Upper lobe of left lung (tissue), 6 donors: Measurements from ENCODE around the gene ZBTB8OS. TPM values are rescaled to one million over a fixed set of nuclear protein-coding genes. Genes with fewer than 3 reads are reported as not detected.

ENCODE experiments used
- ATAC-seq, 2 donors: fragments of 200-7000 bp; cut with Tn5 transposase; one replicate each; pipeline ENCODE4 v1.9.1; 2022; ENCODE audit warnings: mild to moderate bottlenecking in 2 of 2, moderate library complexity in 2 of 2; ENCODE audit not compliant: low FRiP score in 2 of 2
- DNase-seq, 2 donors: peaks; one replicate each; pipeline ENCODE4 v3.0.0-alpha.2; 2019 to 2020
- H3K27ac ChIP-seq, 4 donors: fragments of 200-600 bp; sonication (generic); one replicate each; pipeline ENCODE4 v1.5.1; 2016 to 2019
- H3K27me3 ChIP-seq, 4 donors: fragments of 200-600 bp; sonication (generic); one replicate each; pipeline ENCODE4 v1.5.1; 2017 to 2019
- H3K36me3 ChIP-seq, 4 donors: fragments of 200-600 bp; sonication (generic); one replicate each; pipeline ENCODE4 v1.5.1; 2016 to 2019
- H3K4me1 ChIP-seq, 4 donors: fragments of 200-600 bp; sonication (generic); one replicate each; pipeline ENCODE4 v1.5.1; 2018 to 2019
- H3K4me3 ChIP-seq, 4 donors: fragments of 200-600 bp; sonication (generic); one replicate each; pipeline ENCODE4 v1.5.1; 2017 to 2019; ENCODE audit warnings: mild to moderate bottlenecking in 2 of 4, moderate library complexity in 1 of 4
- H3K9me3 ChIP-seq, 4 donors: fragments of 200-600 bp; sonication (generic); one replicate each; pipeline ENCODE4 v1.5.1; 2018 to 2019
- CTCF ChIP-seq, 6 experiments: fragments of 450-650 bp in 4 of 6; fragments of 200-600 bp in 2 of 6; sonication (generic) in 2 of 6; IDR thresholded peaks; one replicate each; pipeline ENCODE4 v1.5.1; 2016 to 2019; ENCODE audit warnings: antibody characterized with exemption in 6 of 6
- EP300 ChIP-seq, 4 donors: sonication (generic); formaldehyde crosslinking; IDR thresholded peaks; one replicate each; pipeline ENCODE4 v1.5.1; 2017; ENCODE audit warnings: antibody characterized with exemption in 4 of 4, control low read depth in 2 of 4
- POLR2A ChIP-seq, 4 donors: fragments of 450-650 bp; IDR thresholded peaks; one replicate each; pipeline ENCODE4 v1.5.1; 2016 to 2017; ENCODE audit warnings: antibody characterized with exemption in 4 of 4, mild to moderate bottlenecking in 2 of 4
- POLR2AphosphoS5 ChIP-seq, 2 donors: sonication (generic); formaldehyde crosslinking; IDR thresholded peaks; one replicate each; pipeline ENCODE4 v1.5.1; 2017; ENCODE audit warnings: antibody characterized with exemption in 2 of 2
- WGBS, 2 donors: methylation state at CpG; one replicate each; pipeline ENCODE4 v1.1.5; 2017 to 2018; 5-methylcytosine and 5-hydroxymethylcytosine counted together
- small RNA-seq, 4 donors: library from RNA; depleted of rRNA; stranded (forward); fragments of <200 nt; gene quantifications; one replicate each; pipeline ENCODE3, GENCODE V24; 2016
- total RNA-seq, 6 donors: library from RNA; depleted of rRNA in 4 of 6; stranded (reverse); fragments of >200 nt in 4 of 6; gene quantifications; one replicate each; pipeline versions ENCODE4 v1.1.0 to v1.2.1, GENCODE V29; 2016 to 2021
- donor health status: DM: no; HTN: no; CAD: no; lungs with moderate emphysema.
- donor health status: DM: no; HTN: yes; CAD: no; lungs with severe emphysema.

ZBTB8OS gene
- total RNA-seq, 6 donors from 2014 or later, result 24.4 to 43.9 (median 37.3) TPM

- WGBS, 2 donors, result 80 to 85% methylated on average over 2 of the region's 2 CpGs
- peaks cover 0 to 46% (median 1%) of the 10 kb centered on the region in 4 donors for H3K36me3 ChIP-seq
- H3K4me3 ChIP-seq, result no peak overlapping the region
- H3K27ac ChIP-seq, result no peak overlapping the region
- TF ChIP-seq POLR2AphosphoS5 (IDR thresholded peaks at IDR 0.05), result no peak
- TF ChIP-seq POLR2A (IDR thresholded peaks at IDR 0.05), result no peak
- TF ChIP-seq EP300 (IDR thresholded peaks at IDR 0.05), result no peak
- TF ChIP-seq CTCF (IDR thresholded peaks at IDR 0.05), result no peak
- no peak for ATAC-seq
- no peak for DNase-seq
- no peaks in the 10 kb centered on the region for H3K27me3 ChIP-seq
- no peaks in the 10 kb centered on the region for H3K4me1 ChIP-seq
- no peaks in the 10 kb centered on the region for H3K9me3 ChIP-seq
These were observed 50.3 kb downstream of the ZBTB8OS start for GRCh38 chr1:32600034-32600433.

DNA sequence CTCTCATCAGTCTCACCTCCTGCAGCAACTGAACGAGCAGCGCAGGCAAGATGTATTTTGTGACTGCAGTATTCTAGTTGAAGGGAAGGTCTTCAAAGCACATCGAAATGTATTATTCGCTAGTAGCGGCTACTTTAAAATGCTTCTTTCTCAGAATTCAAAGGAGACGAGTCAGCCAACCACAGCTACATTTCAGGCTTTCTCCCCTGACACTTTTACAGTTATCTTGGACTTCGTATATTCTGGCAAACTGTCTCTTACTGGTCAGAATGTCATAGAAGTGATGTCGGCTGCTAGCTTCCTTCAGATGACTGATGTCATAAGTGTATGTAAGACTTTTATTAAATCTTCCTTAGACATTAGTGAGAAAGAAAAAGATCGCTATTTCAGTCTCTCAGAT, 57.4 kb downstream of the ZBTB8OS start:
- Histone ChIP-seq H3K4me3 (no peak overlapping the region), H3K9me3 (no peaks in the 10 kb centered on the region), H3K27me3 (no peaks in the 10 kb centered on the region), H3K36me3 (peaks cover 4 to 58% (median 6%) of the 10 kb centered on the region in 4 donors), H3K4me1 (no peaks in the 10 kb centered on the region), H3K27ac (no peak overlapping the region)
- TF ChIP-seq EP300 (IDR thresholded peaks at IDR 0.05) (no peak), POLR2A (IDR thresholded peaks at IDR 0.05) (no peak), POLR2AphosphoS5 (IDR thresholded peaks at IDR 0.05) (no peak), CTCF (IDR thresholded peaks at IDR 0.05) (no peak)
- DNase-seq, result no peak
- WGBS, 2 donors, result 94 to 96% methylated on average over 9 of the region's 9 CpGs
- no peak for ATAC-seq

DNA sequence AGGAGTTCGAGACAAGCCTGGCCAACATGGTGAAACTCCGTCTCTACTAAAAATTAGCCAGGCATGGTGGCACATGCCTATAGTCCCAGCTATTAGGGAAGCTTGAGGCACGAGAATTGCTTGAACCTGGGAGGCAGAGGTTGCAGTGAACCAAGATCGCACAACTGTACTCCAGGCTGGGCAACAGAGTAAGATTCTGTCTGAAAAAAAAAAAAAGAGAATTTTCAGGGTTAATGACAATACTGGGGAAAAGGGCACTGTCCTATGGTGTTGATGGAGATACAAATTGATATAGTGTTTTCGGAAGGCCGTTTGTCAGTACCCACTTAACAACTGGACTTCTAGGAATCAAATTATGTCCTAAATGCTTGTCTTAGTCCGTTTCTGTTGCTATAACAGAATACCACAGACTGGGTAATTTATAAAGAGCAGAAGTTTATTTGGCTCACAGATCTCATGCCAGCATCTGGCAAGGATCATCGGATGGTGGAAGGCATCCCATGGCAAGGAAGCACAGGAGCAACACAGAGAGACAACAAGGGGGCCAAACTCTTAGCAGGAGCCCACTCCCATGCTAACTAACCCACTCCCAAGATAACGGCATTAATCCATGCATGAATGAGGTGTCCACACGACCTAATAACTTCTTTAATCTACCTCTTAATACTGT, 69.9 kb downstream of the ZBTB8OS start:
- 87 to 89% methylated on average over 10 of the region's 10 CpGs for WGBS, 2 donors
- Histone ChIP-seq H3K4me3 (no peak overlapping the region), H3K27ac (no peak overlapping the region), H3K27me3 (no peaks in the 10 kb centered on the region), H3K9me3 (no peaks in the 10 kb centered on the region), H3K4me1 (no peaks in the 10 kb centered on the region), H3K36me3 (no peaks in the 10 kb centered on the region)
- no peak for DNase-seq
- TF ChIP-seq CTCF (IDR thresholded peaks at IDR 0.05) (no peak), POLR2A (IDR thresholded peaks at IDR 0.05) (no peak), POLR2AphosphoS5 (IDR thresholded peaks at IDR 0.05) (no peak), EP300 (IDR thresholded peaks at IDR 0.05) (no peak)
- no peak for ATAC-seq

Small RNA genes lying within 50 kb of the gene (small RNA-seq; reads per million reads assigned to genes)
- 0 reads per million in 4 donors for gene RF00019

Other genes with a start within 250 kb of the ZBTB8OS start
- gene ZBTB8B, start 185.5 kb downstream of the ZBTB8OS start, total RNA-seq, result under 1 TPM in 4 of 6 donors, not detected in 2; under 0.01 to 0.10 (median 0.01) TPM
- gene ZBTB8A, start 111.1 kb downstream of the ZBTB8OS start, total RNA-seq, result 10 to 100 TPM in 1 of 6 donors, 1 to 10 TPM in 5; 5.1 to 12.0 (median 6.4) TPM
- 100 to 1,000 TPM in 5 of 6 donors, 10 to 100 TPM in 1; 72.8 to 161 (median 131) TPM for gene RBBP4, start 658 bp upstream of the ZBTB8OS start, total RNA-seq
- 10 to 100 TPM; 12.0 to 33.5 (median 25.8) TPM for gene SYNC, start 52.2 kb upstream of the ZBTB8OS start, total RNA-seq
- 100 to 1,000 TPM in 3 of 6 donors, 10 to 100 TPM in 3; 82.1 to 110 (median 95.1) TPM for gene YARS1, start 166.8 kb upstream of the ZBTB8OS start, total RNA-seq
- gene S100PBP, start 167.1 kb upstream of the ZBTB8OS start, total RNA-seq, result 10 to 100 TPM; 20.8 to 85.9 (median 34.9) TPM
- 10 to 100 TPM in 1 of 6 donors, 1 to 10 TPM in 2, under 1 TPM in 1, not detected in 2; 0.30 to 10.3 (median 2.2) TPM for gene FNDC5, start 220.4 kb upstream of the ZBTB8OS start, total RNA-seq
- not detected for gene HPCA, start 235.9 kb upstream of the ZBTB8OS start, total RNA-seq